ENCODE measurements around the gene KIAA1210.
A peak's percentile ranks its signal among the peaks of the same experiment; 100 is the strongest.

KIAA1210 gene

GRCh38 chrX:119127650-119128049, at the start of gene KIAA1210:
Gene KIAA1210, minus strand, starts transcription at chrX:119127812. Its CDS starts 4,170 bp downstream, at chrX:119123642.
- DNase-seq: no peak

- DNase-seq: no peak
Observed at GRCh38 chrX:119177278-119177677, 49.7 kb upstream of the KIAA1210 start.

GRCh38 chrX:119174900-119175299, 47.3 kb upstream of the KIAA1210 start:
- DNase-seq: no peak

DNA sequence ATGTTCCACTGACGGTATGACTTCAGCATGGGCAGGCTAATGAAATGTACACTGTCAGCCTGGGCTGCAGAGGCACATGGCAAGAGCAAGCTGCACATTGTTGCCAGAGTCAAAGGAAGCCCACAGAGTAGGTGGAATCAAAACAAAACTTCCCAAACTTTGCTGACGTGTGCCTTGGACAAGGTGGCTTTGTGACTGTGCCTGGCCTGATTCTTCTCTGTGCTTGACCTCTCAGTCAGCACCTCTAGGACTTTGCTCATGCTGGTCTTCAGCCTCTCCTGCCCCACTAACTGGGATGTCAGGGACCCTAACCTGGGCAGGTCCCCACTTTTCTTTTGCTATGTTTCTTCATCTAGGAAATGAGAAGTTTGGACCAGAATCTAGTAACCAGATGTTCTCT, 40.5 kb upstream of the KIAA1210 start:
- DNase-seq: no peak

GRCh38 chrX:119158226-119158625, 30.6 kb upstream of the KIAA1210 start:
- DNase-seq: no peak

GRCh38 chrX:119156241-119156640, 28.6 kb upstream of the KIAA1210 start:
- DNase-seq: no peak

- peak; percentile 38 for DNase-seq
Observed at GRCh38 chrX:119155416-119156035, 27.9 kb upstream of the KIAA1210 start.

GRCh38 chrX:119151051-119151380, 23.4 kb upstream of the KIAA1210 start:
- DNase-seq: no peak

DNA sequence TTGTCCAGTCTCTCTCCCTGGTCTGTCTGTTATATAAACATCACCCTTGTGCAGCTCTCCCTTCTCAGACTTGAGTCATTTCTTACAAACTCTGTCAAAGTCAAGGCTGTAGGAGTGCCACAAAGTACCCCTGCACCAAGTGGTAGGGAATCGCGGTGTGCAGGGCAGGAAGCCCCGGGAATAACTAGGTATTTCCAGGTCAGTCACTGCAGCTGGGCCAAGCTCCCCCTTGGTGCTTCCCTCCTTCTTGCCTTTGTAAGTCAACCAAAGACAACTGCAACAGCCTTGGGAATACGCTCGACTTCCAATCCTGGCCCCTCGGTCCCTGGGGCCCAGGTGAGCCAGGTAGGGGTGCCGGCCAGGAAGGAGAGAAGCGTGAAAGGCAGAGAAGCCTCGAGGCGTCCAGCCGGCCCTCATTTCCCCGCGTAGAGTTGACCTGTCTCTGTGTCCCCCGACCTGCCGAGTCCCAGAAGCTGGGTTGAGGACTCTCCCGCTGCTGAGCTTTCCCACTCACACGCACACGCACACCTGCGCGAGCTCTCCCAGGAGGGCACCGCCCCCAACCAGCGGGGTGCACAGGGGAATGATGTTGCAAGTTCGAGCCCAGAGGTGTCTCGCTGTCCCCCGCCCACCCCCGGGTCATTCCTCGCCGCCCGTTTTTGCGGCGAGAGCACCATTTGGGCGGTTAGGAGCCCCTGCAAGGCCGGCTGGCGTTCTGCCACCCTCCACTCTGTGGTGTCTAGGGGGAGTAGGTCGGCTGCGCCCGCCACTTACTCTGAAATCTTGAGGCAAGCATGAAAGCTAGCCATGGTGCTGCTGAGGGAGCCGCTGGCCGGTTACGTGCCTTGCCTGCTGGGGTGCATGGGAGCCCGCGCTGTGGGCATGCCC, 22.8 kb upstream of the KIAA1210 start:
- DNase-seq: no peak

GRCh38 chrX:119147486-119147885, 19.9 kb upstream of the KIAA1210 start:
- no peak for DNase-seq

- peak; percentile 10 for DNase-seq
Observed at GRCh38 chrX:119145241-119145653, 17.6 kb upstream of the KIAA1210 start.

DNA sequence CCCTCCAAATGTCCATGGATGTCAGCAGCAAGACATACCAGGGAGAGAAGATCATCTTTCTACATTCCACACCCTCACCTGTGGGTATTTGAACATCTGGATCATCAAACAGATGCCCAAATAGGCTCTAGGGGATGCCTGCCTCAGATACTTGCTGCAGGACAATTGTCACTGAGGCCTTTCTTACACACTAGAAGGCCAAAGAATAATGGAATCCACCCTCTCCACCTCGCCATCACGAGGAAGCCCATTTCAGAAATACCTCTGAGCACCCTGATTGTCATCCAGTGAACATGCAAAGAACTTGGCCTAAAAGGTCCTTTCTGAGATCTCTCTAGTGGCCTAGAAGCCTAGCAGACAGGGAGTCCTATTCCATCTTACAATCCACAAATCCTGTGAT, 6.9 kb upstream of the KIAA1210 start:
- no peak for DNase-seq

DNA sequence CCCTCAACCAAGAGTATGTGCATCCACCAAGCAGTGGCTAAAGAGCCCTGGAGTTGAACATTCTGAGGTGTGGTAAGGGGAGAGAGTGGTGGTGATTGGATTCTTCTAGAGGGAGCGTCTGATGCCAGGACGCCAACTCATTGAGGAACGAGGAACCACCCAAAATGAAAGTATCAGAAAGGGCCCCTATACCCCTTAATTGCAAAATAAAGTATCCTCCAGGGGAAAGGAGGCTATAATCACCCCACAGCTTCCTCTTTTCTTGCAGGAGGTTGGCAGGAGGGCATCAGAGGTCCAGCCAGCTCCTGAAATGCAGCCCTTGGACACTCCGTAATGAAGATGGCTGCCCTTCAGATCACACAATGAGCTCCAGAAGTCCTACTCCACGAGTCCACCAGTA, 5.3 kb upstream of the KIAA1210 start:
- peak; percentile 35 for DNase-seq

- DNase-seq: no peak
Observed at GRCh38 chrX:119132316-119132715, 4.7 kb upstream of the KIAA1210 start.

GRCh38 chrX:119130911-119131310, 3.3 kb upstream of the KIAA1210 start:
- no peak for DNase-seq

DNA sequence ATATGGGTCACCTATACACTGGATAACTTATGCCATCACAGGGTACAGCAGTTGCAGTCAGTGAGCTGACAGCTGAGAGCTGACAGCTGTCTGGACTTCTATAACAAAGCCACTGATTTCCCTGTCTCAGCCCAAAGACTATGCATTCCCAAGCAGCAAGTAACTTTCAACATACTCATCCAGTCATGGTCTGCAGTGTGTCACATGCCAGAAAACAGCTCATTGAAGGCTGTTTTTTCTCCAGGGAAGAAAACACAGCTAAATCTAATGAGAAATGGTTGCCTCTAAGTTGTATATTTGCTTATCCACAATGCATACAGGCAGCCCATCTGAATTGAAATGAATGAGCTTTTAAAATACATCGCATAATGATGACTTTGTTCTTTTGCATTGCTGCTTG, 6.3 kb downstream of the KIAA1210 start:
- peak; percentile 27 for DNase-seq

DNA sequence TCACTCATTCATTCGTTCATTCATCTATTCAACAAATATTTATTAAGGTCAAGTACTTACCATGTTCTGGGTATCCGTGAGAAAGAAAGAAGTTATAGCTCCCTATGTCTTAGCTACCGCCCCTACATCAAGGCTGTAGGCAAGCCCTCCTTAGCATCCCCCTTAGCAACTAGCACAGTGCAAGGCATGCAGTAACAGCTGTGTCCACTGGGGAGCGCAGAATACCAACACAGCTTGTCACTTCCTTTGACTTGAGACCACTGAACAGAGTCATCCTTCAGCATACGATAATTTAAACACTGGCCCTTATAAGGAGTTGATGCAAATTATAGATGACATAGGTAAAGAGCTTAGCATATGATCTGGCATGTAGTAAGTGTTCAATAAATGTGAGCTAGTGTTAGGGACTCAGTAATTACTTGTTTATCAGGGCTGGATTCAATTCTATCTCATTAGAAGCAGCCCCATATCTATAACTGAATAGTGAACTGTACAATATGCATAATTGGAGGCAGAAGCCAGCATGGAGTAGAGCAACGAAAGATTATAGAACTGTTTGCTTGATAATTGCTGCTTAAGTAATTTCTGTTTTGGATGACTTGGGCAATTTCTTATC, 8.7 kb downstream of the KIAA1210 start:
- peak; percentile 48 for DNase-seq

- peak; percentile 28 for DNase-seq
Observed at GRCh38 chrX:119107206-119107605, 20.4 kb downstream of the KIAA1210 start.

DNA sequence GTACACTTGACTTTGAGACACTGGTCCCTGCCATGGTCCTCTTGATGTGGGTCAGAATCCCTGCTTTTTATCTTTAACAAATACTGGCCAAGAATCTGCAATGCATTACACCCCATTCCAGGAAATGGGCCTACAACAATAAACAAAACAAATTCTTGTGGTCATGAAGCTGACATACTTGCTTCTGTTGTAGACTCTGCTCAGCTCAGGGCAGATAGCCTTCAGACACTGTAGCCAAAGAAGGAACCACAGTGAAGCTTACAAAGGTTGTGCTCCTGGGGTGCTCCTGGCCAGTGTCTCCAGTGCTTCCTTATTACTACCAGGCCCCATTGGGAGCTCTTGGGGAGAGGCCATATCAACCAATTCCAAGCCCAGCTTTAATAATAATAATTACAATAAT, 21.8 kb downstream of the KIAA1210 start:
- DNase-seq: no peak

- no peak for DNase-seq
Observed at GRCh38 chrX:119101168-119101567, 26.4 kb downstream of the KIAA1210 start.

GRCh38 chrX:119095936-119096335, 31.7 kb downstream of the KIAA1210 start:
- no peak for DNase-seq

DNA sequence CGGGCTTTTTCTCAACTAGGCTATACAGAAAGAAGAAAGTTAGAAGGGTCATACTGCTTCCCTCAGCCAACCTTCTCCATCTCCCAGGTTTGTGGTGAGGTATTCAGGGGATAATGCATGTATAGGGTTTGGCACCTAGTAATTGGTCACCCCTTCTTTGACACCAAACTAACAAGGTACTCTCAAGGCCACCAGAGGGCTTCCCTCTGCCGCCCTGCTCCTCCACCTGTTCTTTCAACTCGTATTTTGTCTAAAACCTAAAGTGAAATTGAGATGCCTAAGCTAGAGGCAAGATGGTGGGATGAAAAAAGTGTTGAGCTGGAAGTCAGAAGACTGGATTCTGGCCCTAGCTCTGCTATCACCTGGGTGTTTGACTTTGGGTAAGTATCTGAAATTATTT, 32.8 kb downstream of the KIAA1210 start:
- no peak for DNase-seq

DNA sequence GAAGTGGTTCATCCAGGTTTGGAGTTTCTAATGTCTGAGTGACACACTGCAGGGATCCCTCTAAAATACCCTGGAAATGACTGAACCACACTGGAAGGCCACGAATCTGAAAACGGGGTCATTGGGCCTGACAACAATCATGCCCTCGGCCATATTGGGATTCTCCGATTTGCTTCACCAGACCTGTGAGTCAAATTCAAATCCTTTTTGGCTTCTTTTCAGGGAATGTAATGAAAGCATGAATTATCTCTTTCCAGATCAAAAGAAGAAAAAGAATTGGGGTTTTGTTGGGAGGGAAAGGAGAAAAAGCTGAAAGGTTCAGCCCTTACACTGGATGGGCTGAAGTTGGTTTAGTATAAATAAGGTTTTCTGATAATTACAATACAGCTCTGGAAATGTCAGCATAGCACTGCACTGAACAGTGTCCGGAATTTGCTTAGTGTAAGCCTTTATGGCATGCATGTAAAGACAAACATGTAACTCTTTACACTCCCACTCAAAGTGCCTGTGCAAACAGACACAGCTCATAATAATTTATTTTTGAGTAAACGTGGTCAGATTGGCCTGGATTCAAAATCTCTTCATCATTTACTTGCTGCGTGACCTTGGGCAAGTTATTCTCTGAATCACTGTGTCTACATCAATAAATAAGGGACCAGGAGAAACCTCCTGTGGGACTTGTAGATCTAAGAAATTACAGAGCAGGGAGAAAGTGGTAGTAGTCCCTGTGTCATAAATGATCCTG, 33.4 kb downstream of the KIAA1210 start:
- no peak for DNase-seq

Measured in suppressor macrophage treated with lipopolysaccharide for 4 hours (primary cell).